Measurements from ENCODE around the gene INS. TPM values are rescaled to one million over a fixed set of nuclear protein-coding genes. Genes with fewer than 3 reads are reported as not detected.

The INS gene
- total RNA-seq, 1 experiment from 2014 or later, result not detected

GRCh38 chr11:2202071-2202899 lies 41.3 kb upstream of the INS start:
- TF ChIP-seq, protein P1, sequence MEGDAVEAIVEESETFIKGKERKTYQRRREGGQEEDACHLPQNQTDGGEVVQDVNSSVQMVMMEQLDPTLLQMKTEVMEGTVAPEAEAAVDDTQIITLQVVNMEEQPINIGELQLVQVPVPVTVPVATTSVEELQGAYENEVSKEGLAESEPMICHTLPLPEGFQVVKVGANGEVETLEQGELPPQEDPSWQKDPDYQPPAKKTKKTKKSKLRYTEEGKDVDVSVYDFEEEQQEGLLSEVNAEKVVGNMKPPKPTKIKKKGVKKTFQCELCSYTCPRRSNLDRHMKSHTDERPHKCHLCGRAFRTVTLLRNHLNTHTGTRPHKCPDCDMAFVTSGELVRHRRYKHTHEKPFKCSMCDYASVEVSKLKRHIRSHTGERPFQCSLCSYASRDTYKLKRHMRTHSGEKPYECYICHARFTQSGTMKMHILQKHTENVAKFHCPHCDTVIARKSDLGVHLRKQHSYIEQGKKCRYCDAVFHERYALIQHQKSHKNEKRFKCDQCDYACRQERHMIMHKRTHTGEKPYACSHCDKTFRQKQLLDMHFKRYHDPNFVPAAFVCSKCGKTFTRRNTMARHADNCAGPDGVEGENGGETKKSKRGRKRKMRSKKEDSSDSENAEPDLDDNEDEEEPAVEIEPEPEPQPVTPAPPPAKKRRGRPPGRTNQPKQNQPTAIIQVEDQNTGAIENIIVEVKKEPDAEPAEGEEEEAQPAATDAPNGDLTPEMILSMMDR (IDR thresholded peaks at IDR 0.05; ENCODE audit: unreplicated experiment), result no peak
- intact Hi-C loops (cut with micrococcal nuclease; ENCODE audit: unreplicated experiment), result no loop called here

DNA sequence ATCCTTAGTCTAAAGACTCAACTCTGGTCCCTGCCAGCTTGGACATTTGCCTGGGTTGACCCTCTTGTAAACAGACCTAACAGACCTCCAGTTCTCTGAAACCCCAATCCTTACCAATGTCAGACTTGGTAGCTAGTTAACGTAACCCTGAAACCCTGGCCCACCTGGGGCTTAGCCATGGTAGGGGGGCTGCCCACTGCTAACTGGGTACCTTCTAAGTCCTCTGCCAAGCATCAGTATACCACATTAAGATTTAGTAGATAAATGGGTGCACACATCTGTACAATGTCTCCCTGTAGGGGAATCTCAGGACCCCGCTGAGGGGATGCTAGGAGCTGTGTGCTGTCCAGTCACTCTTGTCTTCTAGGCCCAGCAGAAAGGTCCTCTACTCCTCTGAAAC lies 40.5 kb upstream of the INS start:
- H3K9me3 Mint-ChIP-seq (ENCODE audit: low read depth, unreplicated experiment), result peaks cover 6% of the 10 kb centered on the region
- no TSS peak for BruUV-seq (replicated peaks)
- H3K27me3 Mint-ChIP-seq (ENCODE audit: unreplicated experiment), result peaks cover 12% of the 10 kb centered on the region
- CTCF ChIA-PET, result no interaction called here
- H3K4me1 Mint-ChIP-seq (ENCODE audit: low read depth, unreplicated experiment), result peaks cover 9% of the 10 kb centered on the region
- intact Hi-C loops (cut with micrococcal nuclease; ENCODE audit: unreplicated experiment), result no loop called here
- TF ChIP-seq, protein P1 (IDR thresholded peaks at IDR 0.05; ENCODE audit: unreplicated experiment), result no peak
- H3K4me3 Mint-ChIP-seq (ENCODE audit: low read depth, unreplicated experiment), result no peak overlapping the region
- peaks cover 9% of the 10 kb centered on the region for H3K36me3 Mint-ChIP-seq (ENCODE audit: insufficient read depth, unreplicated experiment)
- H3K27ac Mint-ChIP-seq (ENCODE audit: unreplicated experiment), result no peak overlapping the region
- DNase-seq, result no peak

More at GRCh38 chr11:2202071-2202899, 41.3 kb upstream of the INS start:
- H3K36me3 Mint-ChIP-seq (ENCODE audit: insufficient read depth, unreplicated experiment), result peaks cover 9% of the 10 kb centered on the region
- BruUV-seq (replicated peaks), result no TSS peak
- H3K27ac Mint-ChIP-seq (ENCODE audit: unreplicated experiment), result no peak overlapping the region
- peaks cover 6% of the 10 kb centered on the region for H3K9me3 Mint-ChIP-seq (ENCODE audit: low read depth, unreplicated experiment)
- peaks cover 2% of the 10 kb centered on the region for H3K4me1 Mint-ChIP-seq (ENCODE audit: low read depth, unreplicated experiment)
- CTCF ChIA-PET, result interaction anchor here (0.6 to 0.7 kb wide), 3 partner anchors 9 to 377 kb away, joined by 3 to 4 read pairs (median 3); no protein-coding TSS in a partner anchor
- H3K27me3 Mint-ChIP-seq (ENCODE audit: unreplicated experiment), result peaks cover 5% of the 10 kb centered on the region
- DNase-seq, result peak; percentile 85
- H3K4me3 Mint-ChIP-seq (ENCODE audit: low read depth, unreplicated experiment), result no peak overlapping the region

GRCh38 chr11:2200957-2201519 lies 40.0 kb upstream of the INS start:
- TF ChIP-seq, protein P1 (IDR thresholded peaks at IDR 0.05; ENCODE audit: unreplicated experiment), result no peak
- Mint-ChIP-seq H3K36me3 (ENCODE audit: insufficient read depth, unreplicated experiment) (peaks cover 9% of the 10 kb centered on the region), H3K9me3 (ENCODE audit: low read depth, unreplicated experiment) (peaks cover 6% of the 10 kb centered on the region), H3K27ac (ENCODE audit: unreplicated experiment) (no peak overlapping the region), H3K4me3 (ENCODE audit: low read depth, unreplicated experiment) (no peak overlapping the region), H3K4me1 (ENCODE audit: low read depth, unreplicated experiment) (peaks cover 10% of the 10 kb centered on the region), H3K27me3 (ENCODE audit: unreplicated experiment) (peaks cover 17% of the 10 kb centered on the region)
- CTCF ChIA-PET, result no interaction called here
- no peak for DNase-seq
- intact Hi-C loops (cut with micrococcal nuclease; ENCODE audit: unreplicated experiment), result no loop called here
- no TSS peak for BruUV-seq (replicated peaks)

DNA sequence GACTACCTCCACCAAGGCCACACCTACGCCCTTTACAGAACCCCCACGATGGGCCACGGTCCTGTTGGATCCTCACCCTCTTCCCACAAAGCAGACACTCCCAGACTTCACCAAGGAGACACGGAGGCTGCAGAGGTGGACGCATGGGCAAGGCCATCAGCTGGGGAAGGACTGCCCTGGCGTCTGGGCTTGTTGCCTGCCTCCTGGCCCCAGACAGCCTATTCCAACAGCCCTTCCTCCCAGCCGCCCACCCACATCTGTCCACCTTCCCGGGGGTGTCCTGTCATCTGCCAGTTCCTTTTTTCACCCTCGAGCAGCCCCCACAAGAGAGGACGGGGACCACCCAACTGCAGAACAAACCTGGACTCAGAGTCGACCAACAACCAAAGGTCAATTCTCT lies 39.5 kb upstream of the INS start:
- peaks cover 6% of the 10 kb centered on the region for H3K9me3 Mint-ChIP-seq (ENCODE audit: low read depth, unreplicated experiment)
- peaks cover 9% of the 10 kb centered on the region for H3K36me3 Mint-ChIP-seq (ENCODE audit: insufficient read depth, unreplicated experiment)
- no TSS peak for BruUV-seq (replicated peaks)
- peaks cover 10% of the 10 kb centered on the region for H3K4me1 Mint-ChIP-seq (ENCODE audit: low read depth, unreplicated experiment)
- TF ChIP-seq, protein P1 (IDR thresholded peaks at IDR 0.05; ENCODE audit: unreplicated experiment), result no peak
- no peak overlapping the region for H3K27ac Mint-ChIP-seq (ENCODE audit: unreplicated experiment)
- DNase-seq, result no peak
- intact Hi-C loops (cut with micrococcal nuclease; ENCODE audit: unreplicated experiment), result no loop called here
- no peak overlapping the region for H3K4me3 Mint-ChIP-seq (ENCODE audit: low read depth, unreplicated experiment)
- H3K27me3 Mint-ChIP-seq (ENCODE audit: unreplicated experiment), result peaks cover 22% of the 10 kb centered on the region
- CTCF ChIA-PET, result no interaction called here

Data from Calu3 (cell line).